ENCODE measurements around the gene TRIM38. TPM values are rescaled to one million over a fixed set of nuclear protein-coding genes. Genes with fewer than 3 reads are reported as not detected.

The TRIM38 gene
- total RNA-seq, 1 donor from 2014 or later = 6.8 TPM

- Mint-ChIP-seq H3K9me3 (ENCODE audit: unreplicated experiment) (no peaks in the 10 kb centered on the region), H3K36me3 (ENCODE audit: low read depth, unreplicated experiment) (peaks cover 27% of the 10 kb centered on the region), H3K27ac (ENCODE audit: unreplicated experiment) (no peak overlapping the region), H3K27me3 (ENCODE audit: low read depth, unreplicated experiment) (no peaks in the 10 kb centered on the region), H3K4me3 (ENCODE audit: unreplicated experiment) (no peak overlapping the region), H3K4me1 (ENCODE audit: low read depth, unreplicated experiment) (no peaks in the 10 kb centered on the region)
- Histone ChIP-seq H3K9ac (ENCODE audit: low read length) (no peak overlapping the region), H3K27ac (ENCODE audit: low read depth, low read length) (no peak overlapping the region), H3K9me3 (ENCODE audit: insufficient read depth, low read depth, low read length) (no peaks in the 10 kb centered on the region), H3K36me3 (ENCODE audit: insufficient read depth, low read length) (peaks cover 6% of the 10 kb centered on the region), H3K4me3 (ENCODE audit: insufficient read depth, low read depth, low read length) (no peak overlapping the region), H2AFZ (ENCODE audit: low read depth, low read length) (no peak overlapping the region), H3K4me1 (ENCODE audit: insufficient read depth, low read length) (no peaks in the 10 kb centered on the region), H4K20me1 (ENCODE audit: insufficient read depth, low read length) (no peaks in the 10 kb centered on the region), H3K4me2 (ENCODE audit: low read length) (no peak overlapping the region), H3K27me3 (ENCODE audit: insufficient read depth, low read length) (no peaks in the 10 kb centered on the region), H3K79me2 (ENCODE audit: insufficient read depth, low read length) (no peaks in the 10 kb centered on the region)
- no peak for TF ChIP-seq EZH2 (IDR thresholded peaks at IDR 0.05; ENCODE audit: insufficient read depth, low read length)
- TF ChIP-seq, protein P1, sequence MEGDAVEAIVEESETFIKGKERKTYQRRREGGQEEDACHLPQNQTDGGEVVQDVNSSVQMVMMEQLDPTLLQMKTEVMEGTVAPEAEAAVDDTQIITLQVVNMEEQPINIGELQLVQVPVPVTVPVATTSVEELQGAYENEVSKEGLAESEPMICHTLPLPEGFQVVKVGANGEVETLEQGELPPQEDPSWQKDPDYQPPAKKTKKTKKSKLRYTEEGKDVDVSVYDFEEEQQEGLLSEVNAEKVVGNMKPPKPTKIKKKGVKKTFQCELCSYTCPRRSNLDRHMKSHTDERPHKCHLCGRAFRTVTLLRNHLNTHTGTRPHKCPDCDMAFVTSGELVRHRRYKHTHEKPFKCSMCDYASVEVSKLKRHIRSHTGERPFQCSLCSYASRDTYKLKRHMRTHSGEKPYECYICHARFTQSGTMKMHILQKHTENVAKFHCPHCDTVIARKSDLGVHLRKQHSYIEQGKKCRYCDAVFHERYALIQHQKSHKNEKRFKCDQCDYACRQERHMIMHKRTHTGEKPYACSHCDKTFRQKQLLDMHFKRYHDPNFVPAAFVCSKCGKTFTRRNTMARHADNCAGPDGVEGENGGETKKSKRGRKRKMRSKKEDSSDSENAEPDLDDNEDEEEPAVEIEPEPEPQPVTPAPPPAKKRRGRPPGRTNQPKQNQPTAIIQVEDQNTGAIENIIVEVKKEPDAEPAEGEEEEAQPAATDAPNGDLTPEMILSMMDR (IDR thresholded peaks at IDR 0.05; ENCODE audit: insufficient read depth, low read depth, low read length) = no peak
- no peak for FAIRE-seq
- DNase-seq (ENCODE audit: low read depth) = no peak
Observed at GRCh38 chr6:25981568-25982263, 19.1 kb downstream of the TRIM38 start.

GRCh38 chr6:25984265-25984664 lies 21.7 kb downstream of the TRIM38 start:
- H4K20me1 ChIP-seq (ENCODE audit: insufficient read depth, low read length) = no peaks in the 10 kb centered on the region
- Mint-ChIP-seq H3K4me1 (ENCODE audit: low read depth, unreplicated experiment) (no peaks in the 10 kb centered on the region), H3K27ac (ENCODE audit: unreplicated experiment) (no peak overlapping the region), H3K27me3 (ENCODE audit: low read depth, unreplicated experiment) (no peaks in the 10 kb centered on the region), H3K9me3 (ENCODE audit: unreplicated experiment) (no peaks in the 10 kb centered on the region), H3K36me3 (ENCODE audit: low read depth, unreplicated experiment) (peaks cover 25% of the 10 kb centered on the region), H3K4me3 (ENCODE audit: unreplicated experiment) (no peak overlapping the region)
- no peaks in the 10 kb centered on the region for H3K9me3 ChIP-seq (ENCODE audit: insufficient read depth, low read depth, low read length)
- H3K4me1 ChIP-seq (ENCODE audit: insufficient read depth, low read length) = no peaks in the 10 kb centered on the region
- no peaks in the 10 kb centered on the region for H3K79me2 ChIP-seq (ENCODE audit: insufficient read depth, low read length)
- no peak for TF ChIP-seq EZH2 (IDR thresholded peaks at IDR 0.05; ENCODE audit: insufficient read depth, low read length)
- TF ChIP-seq, protein P1 (IDR thresholded peaks at IDR 0.05; ENCODE audit: insufficient read depth, low read depth, low read length) = no peak
- peaks cover 6% of the 10 kb centered on the region for H3K36me3 ChIP-seq (ENCODE audit: insufficient read depth, low read length)
- H3K27ac ChIP-seq (ENCODE audit: low read depth, low read length) = no peak overlapping the region
- H3K4me2 ChIP-seq (ENCODE audit: low read length) = no peak overlapping the region
- H2AFZ ChIP-seq (ENCODE audit: low read depth, low read length) = no peak overlapping the region
- H3K4me3 ChIP-seq (ENCODE audit: insufficient read depth, low read depth, low read length) = no peak overlapping the region
- no peaks in the 10 kb centered on the region for H3K27me3 ChIP-seq (ENCODE audit: insufficient read depth, low read length)
- FAIRE-seq (no peak), DNase-seq (ENCODE audit: low read depth) (no peak)
- no peak overlapping the region for H3K9ac ChIP-seq (ENCODE audit: low read length)

DNA sequence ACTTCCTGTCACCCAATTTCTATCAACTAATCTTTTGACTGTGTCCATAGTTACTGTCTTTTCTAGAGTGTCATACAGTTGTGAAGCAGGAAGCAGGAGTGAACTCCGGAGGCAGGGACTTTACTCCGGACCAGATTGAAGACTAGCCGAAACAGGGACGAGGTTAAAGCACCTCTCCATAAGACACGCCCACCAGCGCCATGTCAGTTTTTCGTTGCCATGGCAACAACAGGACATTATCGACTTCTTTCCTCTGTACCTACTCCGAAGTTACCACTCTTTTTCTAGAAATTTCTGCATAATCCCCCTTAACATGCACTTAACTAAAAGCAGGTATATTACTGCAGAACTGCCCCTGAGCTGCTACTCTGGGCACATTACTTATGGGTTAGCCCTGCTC lies 25.2 kb downstream of the TRIM38 start:
- Mint-ChIP-seq H3K27ac (ENCODE audit: unreplicated experiment) (no peak overlapping the region), H3K27me3 (ENCODE audit: low read depth, unreplicated experiment) (no peaks in the 10 kb centered on the region), H3K36me3 (ENCODE audit: low read depth, unreplicated experiment) (peaks cover 12% of the 10 kb centered on the region), H3K4me1 (ENCODE audit: low read depth, unreplicated experiment) (no peaks in the 10 kb centered on the region), H3K9me3 (ENCODE audit: unreplicated experiment) (no peaks in the 10 kb centered on the region), H3K4me3 (ENCODE audit: unreplicated experiment) (no peak overlapping the region)
- Histone ChIP-seq H2AFZ (ENCODE audit: low read depth, low read length) (no peak overlapping the region), H3K9ac (ENCODE audit: low read length) (no peak overlapping the region), H3K27me3 (ENCODE audit: insufficient read depth, low read length) (no peaks in the 10 kb centered on the region), H3K27ac (ENCODE audit: low read depth, low read length) (no peak overlapping the region), H4K20me1 (ENCODE audit: insufficient read depth, low read length) (no peaks in the 10 kb centered on the region), H3K4me1 (ENCODE audit: insufficient read depth, low read length) (peaks cover 5% of the 10 kb centered on the region), H3K4me3 (ENCODE audit: insufficient read depth, low read depth, low read length) (no peak overlapping the region), H3K36me3 (ENCODE audit: insufficient read depth, low read length) (no peaks in the 10 kb centered on the region), H3K4me2 (ENCODE audit: low read length) (no peak overlapping the region), H3K9me3 (ENCODE audit: insufficient read depth, low read depth, low read length) (no peaks in the 10 kb centered on the region), H3K79me2 (ENCODE audit: insufficient read depth, low read length) (no peaks in the 10 kb centered on the region)
- TF ChIP-seq, protein P1 (IDR thresholded peaks at IDR 0.05; ENCODE audit: insufficient read depth, low read depth, low read length) = no peak
- no peak for TF ChIP-seq EZH2 (IDR thresholded peaks at IDR 0.05; ENCODE audit: insufficient read depth, low read length)
- DNase-seq (ENCODE audit: low read depth) = no peak
- FAIRE-seq = no peak

Data from astrocyte (in vitro differentiated cells and primary cell).